ENCODE data around the gene PITPNM1.
"Not testable (repeated sequence)": the region's sequence is repeated elsewhere in the genome, so short reads cannot be mapped to it uniquely, and the experiment has no call there.

Gene PITPNM1

DNA sequence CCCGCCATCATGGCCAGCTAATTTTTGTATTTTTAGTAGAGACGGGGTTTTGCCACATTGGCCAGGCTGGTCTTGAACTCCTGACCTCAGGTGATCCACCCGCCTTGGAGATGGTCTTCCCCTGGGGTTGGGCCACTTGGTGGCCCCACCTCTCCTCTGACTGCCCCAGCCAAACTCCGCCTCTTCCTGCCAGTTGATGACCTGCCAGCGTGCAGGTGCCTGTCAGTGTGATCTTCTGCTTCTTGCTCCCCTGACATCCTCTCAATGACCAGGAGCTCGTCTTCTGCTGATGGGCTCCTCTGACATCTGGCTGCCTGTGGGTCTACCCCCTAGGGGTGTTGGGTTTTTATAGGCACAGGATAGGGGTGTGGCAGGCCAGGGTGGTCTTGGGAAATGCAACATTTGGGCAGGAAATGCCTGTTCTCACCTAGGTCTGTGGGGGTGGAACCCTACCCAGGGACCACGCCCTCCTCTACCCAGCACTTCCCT is 19.2 kb downstream of the PITPNM1 start:
- not testable (repeated sequence) for FAIRE-seq

DNA sequence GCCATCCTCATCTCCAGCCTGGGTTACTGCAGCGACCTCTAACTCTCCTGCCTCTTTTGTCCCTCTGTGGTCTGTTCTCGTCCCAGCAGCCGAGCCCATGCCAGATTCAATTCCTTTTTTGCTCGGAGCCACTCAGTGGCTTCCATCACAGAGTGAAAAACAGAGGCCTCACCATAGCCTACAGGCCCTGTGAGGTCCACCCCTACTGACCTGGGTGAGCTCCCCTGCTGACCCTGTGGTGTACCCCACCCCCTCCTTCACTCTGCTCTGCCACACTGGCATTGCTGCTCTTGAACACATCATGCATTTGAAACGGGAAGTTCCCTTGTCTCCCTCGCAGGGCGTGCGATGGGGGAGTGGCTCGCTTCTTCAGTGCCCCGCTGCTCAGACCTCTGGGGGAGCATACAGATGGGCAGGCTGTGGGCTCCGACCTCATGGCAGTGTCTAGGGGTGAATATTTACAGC is 20.3 kb downstream of the PITPNM1 start:
- FAIRE-seq, result no peak

- no peak for FAIRE-seq
Measured at GRCh38 chr11:67483831-67484665, 21.1 kb downstream of the PITPNM1 start.

DNA sequence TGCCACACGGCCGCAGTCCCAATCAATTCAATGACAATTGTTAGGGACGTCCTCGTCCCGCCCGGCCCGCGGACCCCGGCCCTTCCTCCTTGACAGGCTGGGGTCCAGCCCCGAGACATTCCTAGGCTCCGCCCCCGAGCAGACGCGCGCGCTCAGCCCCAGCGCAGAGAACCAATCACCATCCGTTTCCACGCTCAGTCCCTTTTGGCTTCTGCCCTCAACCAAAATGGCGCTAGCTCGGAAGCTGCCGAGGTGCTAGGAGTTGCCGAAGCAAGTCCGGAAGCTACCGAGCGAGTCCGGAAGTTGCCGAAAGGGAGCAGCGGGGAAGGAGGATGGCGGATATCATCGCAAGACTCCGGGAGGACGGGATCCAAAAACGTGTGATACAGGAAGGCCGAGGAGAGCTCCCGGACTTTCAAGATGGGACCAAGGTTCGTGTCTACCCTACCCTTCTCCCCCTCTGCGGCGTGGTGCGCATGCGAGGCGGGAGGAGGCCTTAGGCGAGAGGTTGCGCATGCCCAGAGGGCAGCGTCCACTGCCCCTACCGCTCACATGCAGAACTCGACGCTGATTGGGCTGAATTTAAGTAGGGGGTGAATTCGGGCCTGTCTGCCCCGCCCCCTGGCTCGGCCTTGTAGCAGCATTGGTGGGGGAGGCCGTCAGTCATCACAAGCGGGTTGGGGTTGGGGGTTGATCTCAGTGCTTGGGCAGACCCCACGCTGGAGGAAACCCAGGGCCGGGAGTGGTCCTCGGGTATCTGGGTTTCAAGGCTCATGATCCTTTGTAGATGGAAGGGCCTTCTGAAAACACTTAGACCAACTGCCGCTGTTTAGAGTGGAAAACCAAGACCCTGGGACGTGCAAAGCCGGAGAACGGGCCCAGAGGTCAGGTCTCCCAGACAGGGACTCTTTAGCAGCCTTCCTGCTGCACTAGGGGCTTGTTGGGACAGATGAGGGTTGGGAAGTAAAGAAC is 22.1 kb downstream of the PITPNM1 start, which contains the start of gene AIP:
AIP (plus strand) TSS at position 200 of the 972 bp plus-strand sequence; CDS start at position 333, 133 bp downstream.
- peak; percentile 92 for FAIRE-seq

DNA sequence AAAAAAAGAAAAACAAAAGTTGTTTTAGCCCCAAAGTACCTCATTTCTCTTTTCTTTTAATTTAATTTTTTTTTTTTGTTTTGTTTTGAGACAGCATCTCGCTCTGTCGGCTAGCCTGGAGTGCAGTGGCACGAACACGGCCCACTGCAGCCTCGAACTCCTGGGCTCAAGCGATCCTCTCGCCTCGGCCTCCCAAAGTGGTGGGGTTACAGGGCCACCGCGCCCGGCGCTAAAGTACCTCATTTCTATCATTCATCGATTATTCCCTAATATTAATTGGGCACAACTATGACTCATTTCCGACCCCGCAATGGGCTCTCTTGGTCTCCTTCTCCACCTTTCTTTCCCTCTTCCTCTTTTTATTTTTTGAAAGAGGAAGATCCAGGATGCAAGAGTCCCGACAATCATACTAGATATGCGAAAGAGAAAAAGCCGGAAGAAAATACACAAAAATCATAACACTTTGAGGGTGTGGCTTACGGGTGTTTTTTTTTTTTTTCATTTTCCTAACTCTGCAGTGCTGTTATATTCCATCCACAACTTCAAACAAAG is 22.8 kb downstream of the PITPNM1 start:
- no peak for FAIRE-seq

GRCh38 chr11:67477344-67478050 is 27.7 kb downstream of the PITPNM1 start:
- FAIRE-seq, result not testable (repeated sequence)

GRCh38 chr11:67476692-67477091 is 28.5 kb downstream of the PITPNM1 start:
- FAIRE-seq, result not testable (repeated sequence)

DNA sequence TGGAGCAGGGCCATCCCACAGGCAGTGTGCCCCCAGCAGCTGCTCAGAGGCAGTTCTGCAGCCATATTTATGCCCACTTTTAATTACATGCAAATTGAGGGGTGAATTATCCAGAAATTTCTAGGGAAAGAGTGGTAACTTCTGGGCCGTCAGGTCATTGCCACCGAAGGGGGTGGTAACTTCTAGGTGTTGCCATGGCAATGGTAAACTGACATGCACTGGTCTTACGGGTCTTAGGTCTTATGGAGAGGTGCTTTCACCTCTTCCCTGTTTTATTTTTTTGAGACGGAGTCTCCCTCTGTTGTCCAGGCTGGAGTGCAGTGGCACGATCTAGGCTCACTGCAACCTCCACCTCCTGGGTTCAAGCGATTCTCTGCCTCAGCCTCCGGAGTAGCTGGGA is 32.3 kb downstream of the PITPNM1 start:
- no peak for FAIRE-seq

- FAIRE-seq, result no peak
Measured at GRCh38 chr11:67470337-67471002, 34.7 kb downstream of the PITPNM1 start.

DNA sequence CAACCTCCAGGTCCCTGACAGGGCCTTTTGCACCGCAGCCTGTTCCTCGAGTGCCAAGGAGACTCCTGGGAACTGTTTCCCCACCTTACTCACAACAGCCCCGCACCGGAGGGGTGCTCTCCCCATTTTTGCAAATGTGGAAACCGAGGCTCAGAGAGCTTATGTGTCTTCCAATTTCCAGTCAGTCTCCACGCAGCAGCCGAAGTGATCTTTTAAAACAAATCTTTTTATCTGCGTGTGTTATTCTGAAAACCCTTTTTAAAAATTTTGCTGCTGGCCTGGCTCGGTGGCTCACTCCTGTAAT is 35.7 kb downstream of the PITPNM1 start:
- no peak for FAIRE-seq

- FAIRE-seq, result no peak
Measured at GRCh38 chr11:67468759-67469507, 36.2 kb downstream of the PITPNM1 start, which contains the start of gene TMEM134. Gene TMEM134, minus strand, starts transcription at chr11:67469251. Its CDS starts 59 bp downstream, at chr11:67469192.

- no peak for FAIRE-seq
Measured at GRCh38 chr11:67468456-67468758, 36.8 kb downstream of the PITPNM1 start.

DNA sequence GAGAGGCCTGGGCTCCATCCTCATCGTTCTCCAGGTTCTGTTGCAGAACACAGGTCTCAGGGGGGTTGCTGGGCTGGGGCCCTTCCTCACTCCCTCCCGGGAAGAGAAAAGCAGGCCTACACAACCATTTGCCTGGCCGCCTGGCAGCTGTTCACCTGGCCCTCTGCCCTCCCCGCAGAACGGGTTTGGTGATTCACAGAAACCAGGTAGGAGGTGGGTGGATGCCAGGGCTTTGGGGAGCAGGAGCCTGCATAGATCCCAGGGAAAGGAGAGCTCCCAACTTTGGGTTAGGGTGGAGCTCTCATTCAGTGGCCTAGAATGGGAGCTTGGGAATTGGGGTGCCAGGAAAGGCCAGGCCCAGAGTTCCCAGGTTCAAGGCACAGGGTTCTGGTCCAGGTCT is 37.1 kb downstream of the PITPNM1 start:
- FAIRE-seq, result no peak

GRCh38 chr11:67466962-67467771 is 38.0 kb downstream of the PITPNM1 start:
- no peak for FAIRE-seq

GRCh38 chr11:67466367-67466766 is 38.8 kb downstream of the PITPNM1 start:
- no peak for FAIRE-seq

DNA sequence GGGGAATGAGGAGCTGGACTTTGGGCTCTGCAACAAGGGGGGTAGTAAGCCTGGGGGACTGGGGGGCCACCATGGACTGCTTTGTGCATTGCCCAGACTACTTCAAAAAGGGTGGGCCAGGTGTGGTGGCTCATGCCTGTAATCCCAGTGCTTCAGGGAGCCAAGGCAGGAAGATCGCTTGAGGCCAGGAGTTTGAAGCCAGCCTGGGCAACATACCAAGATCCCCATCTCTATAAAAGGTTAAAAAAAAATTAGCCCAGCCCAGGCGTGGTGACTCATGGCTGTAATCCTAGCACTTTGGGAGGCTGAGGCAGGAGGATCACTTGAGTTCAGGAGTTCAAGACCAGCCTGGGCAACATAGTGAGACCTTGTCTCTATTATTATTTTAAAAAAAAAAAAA is 39.6 kb downstream of the PITPNM1 start:
- FAIRE-seq, result not testable (repeated sequence)

GRCh38 chr11:67465189-67465510 is 40.0 kb downstream of the PITPNM1 start:
- no peak for FAIRE-seq

GRCh38 chr11:67464411-67465188 is 40.6 kb downstream of the PITPNM1 start:
- no peak for FAIRE-seq

- no peak for FAIRE-seq
Measured at GRCh38 chr11:67463680-67464410, 41.3 kb downstream of the PITPNM1 start.

All from G401.6 (cell line).